ENCODE data around the gene ULK4. TPM values are rescaled to one million over a fixed set of nuclear protein-coding genes. Genes with fewer than 3 reads are reported as not detected.
A peak's percentile ranks its signal among the peaks of the same experiment; 100 is the strongest.
"Not testable (repeated sequence)": the region's sequence is repeated elsewhere in the genome, so short reads cannot be mapped to it uniquely, and the experiment has no call there.

The ULK4 gene
- total RNA-seq, 3 donors from 2014 or later, result 7.2 to 10.1 (median 9.5) TPM

DNA sequence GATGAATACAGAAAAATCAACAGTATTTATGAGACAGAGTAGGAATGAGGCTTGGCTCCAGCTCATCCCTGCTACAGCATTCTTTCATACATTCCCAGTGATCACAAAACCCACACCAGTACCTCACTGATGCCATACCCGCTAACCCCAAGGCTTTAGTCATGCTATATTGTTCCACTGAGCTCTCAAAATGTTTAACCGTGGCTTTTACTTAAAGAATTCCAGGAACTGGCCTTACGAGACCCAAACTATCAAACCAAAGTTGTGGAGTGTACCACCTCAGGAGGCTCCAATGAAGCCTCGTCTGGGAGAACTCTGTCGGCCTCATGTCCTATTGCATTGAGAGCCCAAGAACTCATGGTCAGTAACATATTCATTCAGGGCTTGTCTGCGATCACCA is 278.9 kb downstream of the ULK4 start:
- TF ChIP-seq, protein P1, sequence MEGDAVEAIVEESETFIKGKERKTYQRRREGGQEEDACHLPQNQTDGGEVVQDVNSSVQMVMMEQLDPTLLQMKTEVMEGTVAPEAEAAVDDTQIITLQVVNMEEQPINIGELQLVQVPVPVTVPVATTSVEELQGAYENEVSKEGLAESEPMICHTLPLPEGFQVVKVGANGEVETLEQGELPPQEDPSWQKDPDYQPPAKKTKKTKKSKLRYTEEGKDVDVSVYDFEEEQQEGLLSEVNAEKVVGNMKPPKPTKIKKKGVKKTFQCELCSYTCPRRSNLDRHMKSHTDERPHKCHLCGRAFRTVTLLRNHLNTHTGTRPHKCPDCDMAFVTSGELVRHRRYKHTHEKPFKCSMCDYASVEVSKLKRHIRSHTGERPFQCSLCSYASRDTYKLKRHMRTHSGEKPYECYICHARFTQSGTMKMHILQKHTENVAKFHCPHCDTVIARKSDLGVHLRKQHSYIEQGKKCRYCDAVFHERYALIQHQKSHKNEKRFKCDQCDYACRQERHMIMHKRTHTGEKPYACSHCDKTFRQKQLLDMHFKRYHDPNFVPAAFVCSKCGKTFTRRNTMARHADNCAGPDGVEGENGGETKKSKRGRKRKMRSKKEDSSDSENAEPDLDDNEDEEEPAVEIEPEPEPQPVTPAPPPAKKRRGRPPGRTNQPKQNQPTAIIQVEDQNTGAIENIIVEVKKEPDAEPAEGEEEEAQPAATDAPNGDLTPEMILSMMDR (IDR thresholded peaks at IDR 0.05), result no peak
- intact Hi-C loops (cut with DNase I, micrococcal nuclease), result no loop called here

GRCh38 chr3:41682382-41682781 is 279.5 kb downstream of the ULK4 start:
- no peak for DNase-seq
- intact Hi-C loops (cut with DNase I, micrococcal nuclease), result no loop called here
- Histone ChIP-seq H3K4me3 (no peak overlapping the region), H3K9me3 (no peaks in the 10 kb centered on the region), H3K4me1 (ENCODE audit: low read depth) (peaks cover 7% of the 10 kb centered on the region), H3K36me3 (ENCODE audit: low read depth) (no peaks in the 10 kb centered on the region)
- TF ChIP-seq, protein P1 (IDR thresholded peaks at IDR 0.05), result no peak
- no peak for ATAC-seq

More for the DNA sequence above, 278.9 kb downstream of the ULK4 start:
- Histone ChIP-seq H3K4me1 (ENCODE audit: low read depth) (peaks cover 7% of the 10 kb centered on the region), H3K4me3 (no peak overlapping the region), H3K9me3 (no peaks in the 10 kb centered on the region), H3K36me3 (ENCODE audit: low read depth) (no peaks in the 10 kb centered on the region)
- no peak for DNase-seq
- ATAC-seq, result no peak

- no peaks in the 10 kb centered on the region for H3K9me3 ChIP-seq
- H3K4me3 ChIP-seq, result no peak overlapping the region
- ATAC-seq (no peak), DNase-seq (no peak)
- TF ChIP-seq, protein P1 (IDR thresholded peaks at IDR 0.05), result no peak
- intact Hi-C loops (cut with DNase I, micrococcal nuclease), result no loop called here
- peaks cover 7% of the 10 kb centered on the region for H3K4me1 ChIP-seq (ENCODE audit: low read depth)
- no peaks in the 10 kb centered on the region for H3K36me3 ChIP-seq (ENCODE audit: low read depth)
Observed at GRCh38 chr3:41681479-41681878, 280.4 kb downstream of the ULK4 start.

DNA sequence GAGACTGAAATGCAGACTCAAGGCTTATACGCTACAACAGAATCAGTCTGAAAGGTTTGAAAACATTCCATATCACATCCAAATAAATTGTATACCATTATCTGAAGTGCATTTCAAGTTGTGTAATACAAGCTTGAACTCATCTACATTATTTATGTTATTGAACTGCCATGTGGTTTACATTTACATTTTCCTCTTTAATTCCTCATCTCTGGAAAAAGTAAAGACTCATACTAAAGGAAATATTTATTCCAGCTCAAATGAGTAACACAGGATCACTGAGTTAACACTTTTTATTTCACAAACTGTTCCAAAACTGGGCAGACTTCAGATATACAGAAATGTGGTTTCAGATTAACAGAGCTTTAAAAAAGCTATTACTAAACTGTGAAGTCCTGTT is 282.5 kb downstream of the ULK4 start:
- Histone ChIP-seq H3K4me3 (no peak overlapping the region), H3K9me3 (no peaks in the 10 kb centered on the region), H3K36me3 (ENCODE audit: low read depth) (no peaks in the 10 kb centered on the region), H3K4me1 (ENCODE audit: low read depth) (peaks cover 7% of the 10 kb centered on the region)
- TF ChIP-seq, protein P1 (IDR thresholded peaks at IDR 0.05), result no peak
- ATAC-seq, result no peak
- DNase-seq, result no peak
- intact Hi-C loops (cut with DNase I, micrococcal nuclease), result no loop called here

- DNase-seq; H3K4me3 ChIP-seq; H3K4me1 ChIP-seq (ENCODE audit: low read depth); H3K9me3 ChIP-seq; H3K36me3 ChIP-seq (ENCODE audit: low read depth); intact Hi-C loops (cut with DNase I, micrococcal nuclease): not testable (repeated sequence)
- ATAC-seq, result peak; percentile 71
Observed at GRCh38 chr3:41675102-41675501, 286.8 kb downstream of the ULK4 start.

DNA sequence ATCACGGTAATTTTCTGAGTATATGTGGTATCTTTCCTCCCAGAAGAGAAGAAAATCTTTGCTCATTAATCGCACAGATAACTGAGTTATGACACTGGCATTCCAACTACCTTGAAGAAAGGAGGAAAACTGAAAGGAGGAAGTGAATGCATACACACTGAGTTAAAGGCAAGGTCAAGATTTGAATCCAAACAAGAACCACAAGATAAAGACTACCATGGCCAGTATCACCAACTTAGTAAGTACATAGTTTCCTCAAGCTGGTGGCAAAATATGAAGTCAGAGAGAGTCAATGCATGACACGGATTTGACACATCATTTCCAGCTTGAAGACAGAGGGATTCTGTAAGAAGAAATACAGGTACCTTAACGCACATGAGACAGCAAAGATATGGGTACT is 287.5 kb downstream of the ULK4 start:
- ATAC-seq (peak; percentile 38), DNase-seq (no peak)
- Histone ChIP-seq H3K36me3 (ENCODE audit: low read depth) (no peaks in the 10 kb centered on the region), H3K9me3 (peaks cover 3% of the 10 kb centered on the region), H3K4me1 (ENCODE audit: low read depth) (no peaks in the 10 kb centered on the region), H3K4me3 (no peak overlapping the region)
- intact Hi-C loops (cut with DNase I, micrococcal nuclease), result no loop called here
- TF ChIP-seq, protein P1 (IDR thresholded peaks at IDR 0.05), result no peak
